WERI-Rb-1 (cell line): ENCODE data around the gene MICU1.

Experiments
- DNase-seq: peaks from one replicate; pipeline ENCODE4 v3.0.0-alpha.2; 2020
- H3K27ac ChIP-seq: fragments of 250-450 bp; sonication (Bioruptor Pico); 2 replicates; pipeline ENCODE4 v1.5.1; 2020; ENCODE audit warnings: mild to moderate bottlenecking, moderate library complexity
- H3K27me3 ChIP-seq: fragments of 250-450 bp; sonication (Bioruptor Pico); 2 replicates; pipeline ENCODE4 v1.5.1; 2021; ENCODE audit warnings: mild to moderate bottlenecking, low read depth, moderate library complexity; ENCODE audit not compliant: insufficient read depth, severe bottlenecking
- H3K36me3 ChIP-seq: fragments of 250-450 bp; sonication (Bioruptor Pico); 2 replicates; pipeline ENCODE4 v1.5.1; 2020; ENCODE audit warnings: mild to moderate bottlenecking, moderate library complexity
- H3K4me3 ChIP-seq: 2 replicates; pipeline ENCODE4 v1.5.1; 2011; ENCODE audit warnings: low read depth, mild to moderate bottlenecking, control low read depth, low read length
- H3K9me3 ChIP-seq: fragments of 250-450 bp; sonication (Bioruptor Pico); 2 replicates; pipeline ENCODE4 v1.5.1; 2021; ENCODE audit warnings: mild to moderate bottlenecking, moderate library complexity; ENCODE audit not compliant: severe bottlenecking
- TF ChIP-seq, protein P1 (sequence below): IDR thresholded peaks from 2 replicates; pipeline ENCODE4 v1.5.1; 2011; ENCODE audit warnings: low read depth, mild to moderate bottlenecking, control low read depth, inconsistent platforms, low read length

MICU1 gene

DNA sequence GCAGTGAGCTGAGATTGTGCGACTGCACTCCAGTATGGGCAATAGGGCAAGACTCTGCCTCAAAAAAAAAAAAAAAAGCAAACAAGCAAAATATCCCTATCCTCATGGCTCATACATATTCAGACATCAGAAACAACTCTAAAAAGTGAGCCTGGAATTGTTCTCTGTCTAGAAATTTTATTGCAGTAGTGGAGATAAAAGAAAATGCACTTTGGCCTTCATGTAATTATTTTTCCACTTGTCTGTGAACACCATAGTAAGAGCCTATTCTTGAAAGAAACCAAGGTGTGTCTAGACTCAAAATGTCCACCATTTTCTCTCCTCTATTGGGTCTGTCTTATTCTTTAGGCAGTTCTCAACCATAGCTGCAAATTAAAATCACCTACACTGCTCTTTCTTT, 35.6 kb upstream of the MICU1 start:
- Histone ChIP-seq H3K27me3 (no peaks in the 10 kb centered on the region), H3K27ac (no peak overlapping the region), H3K36me3 (no peaks in the 10 kb centered on the region), H3K9me3 (no peaks in the 10 kb centered on the region), H3K4me3 (no peak overlapping the region)
- TF ChIP-seq, protein P1, sequence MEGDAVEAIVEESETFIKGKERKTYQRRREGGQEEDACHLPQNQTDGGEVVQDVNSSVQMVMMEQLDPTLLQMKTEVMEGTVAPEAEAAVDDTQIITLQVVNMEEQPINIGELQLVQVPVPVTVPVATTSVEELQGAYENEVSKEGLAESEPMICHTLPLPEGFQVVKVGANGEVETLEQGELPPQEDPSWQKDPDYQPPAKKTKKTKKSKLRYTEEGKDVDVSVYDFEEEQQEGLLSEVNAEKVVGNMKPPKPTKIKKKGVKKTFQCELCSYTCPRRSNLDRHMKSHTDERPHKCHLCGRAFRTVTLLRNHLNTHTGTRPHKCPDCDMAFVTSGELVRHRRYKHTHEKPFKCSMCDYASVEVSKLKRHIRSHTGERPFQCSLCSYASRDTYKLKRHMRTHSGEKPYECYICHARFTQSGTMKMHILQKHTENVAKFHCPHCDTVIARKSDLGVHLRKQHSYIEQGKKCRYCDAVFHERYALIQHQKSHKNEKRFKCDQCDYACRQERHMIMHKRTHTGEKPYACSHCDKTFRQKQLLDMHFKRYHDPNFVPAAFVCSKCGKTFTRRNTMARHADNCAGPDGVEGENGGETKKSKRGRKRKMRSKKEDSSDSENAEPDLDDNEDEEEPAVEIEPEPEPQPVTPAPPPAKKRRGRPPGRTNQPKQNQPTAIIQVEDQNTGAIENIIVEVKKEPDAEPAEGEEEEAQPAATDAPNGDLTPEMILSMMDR: no peak
- DNase-seq: no peak

DNA sequence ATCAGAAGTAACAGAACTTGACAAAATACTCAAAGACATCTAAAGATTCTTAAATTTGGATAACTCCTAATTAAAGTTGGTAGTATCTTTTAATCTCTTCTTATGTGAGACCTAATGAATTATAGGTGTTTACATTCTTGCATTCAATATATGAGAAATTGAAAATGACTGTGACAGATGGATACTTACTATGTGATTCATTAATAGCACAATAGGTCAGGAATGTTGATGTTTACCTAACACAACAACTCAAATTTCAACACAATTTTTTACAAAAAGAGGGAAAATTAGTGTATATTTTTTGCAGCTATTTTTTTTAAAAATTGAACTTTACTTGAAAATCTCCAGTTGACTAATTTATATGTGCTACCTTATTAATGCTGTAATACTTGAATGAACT, 34.3 kb upstream of the MICU1 start:
- Histone ChIP-seq H3K27me3 (no peaks in the 10 kb centered on the region), H3K36me3 (no peaks in the 10 kb centered on the region), H3K9me3 (no peaks in the 10 kb centered on the region), H3K4me3 (no peak overlapping the region), H3K27ac (no peak overlapping the region)
- TF ChIP-seq, protein P1: no peak
- DNase-seq: no peak

DNA sequence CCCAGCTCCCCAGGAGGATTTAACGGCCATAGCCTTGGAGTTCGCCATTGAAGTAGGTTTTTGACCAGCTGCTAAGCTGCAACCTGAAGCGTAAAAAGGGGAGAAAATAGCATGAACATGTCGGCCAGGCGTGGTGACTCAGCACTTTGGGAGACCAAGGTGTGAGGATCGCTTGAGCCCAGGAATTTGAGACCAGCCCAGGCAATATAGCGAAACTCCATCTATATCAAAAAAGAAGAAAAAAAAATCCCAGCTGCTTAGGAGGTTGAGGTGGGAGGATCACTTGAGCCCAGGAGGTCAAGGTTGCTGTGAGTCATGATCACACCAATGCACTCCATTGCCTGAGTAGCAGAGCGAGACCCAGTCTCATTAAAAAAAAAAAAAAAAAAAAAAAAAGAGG, 33.8 kb upstream of the MICU1 start:
- no peak for DNase-seq
- H3K27me3 ChIP-seq: no peaks in the 10 kb centered on the region
- H3K9me3 ChIP-seq: no peaks in the 10 kb centered on the region
- TF ChIP-seq, protein P1: no peak
- H3K36me3 ChIP-seq: no peaks in the 10 kb centered on the region
- no peak overlapping the region for H3K27ac ChIP-seq
- H3K4me3 ChIP-seq: no peak overlapping the region

DNA sequence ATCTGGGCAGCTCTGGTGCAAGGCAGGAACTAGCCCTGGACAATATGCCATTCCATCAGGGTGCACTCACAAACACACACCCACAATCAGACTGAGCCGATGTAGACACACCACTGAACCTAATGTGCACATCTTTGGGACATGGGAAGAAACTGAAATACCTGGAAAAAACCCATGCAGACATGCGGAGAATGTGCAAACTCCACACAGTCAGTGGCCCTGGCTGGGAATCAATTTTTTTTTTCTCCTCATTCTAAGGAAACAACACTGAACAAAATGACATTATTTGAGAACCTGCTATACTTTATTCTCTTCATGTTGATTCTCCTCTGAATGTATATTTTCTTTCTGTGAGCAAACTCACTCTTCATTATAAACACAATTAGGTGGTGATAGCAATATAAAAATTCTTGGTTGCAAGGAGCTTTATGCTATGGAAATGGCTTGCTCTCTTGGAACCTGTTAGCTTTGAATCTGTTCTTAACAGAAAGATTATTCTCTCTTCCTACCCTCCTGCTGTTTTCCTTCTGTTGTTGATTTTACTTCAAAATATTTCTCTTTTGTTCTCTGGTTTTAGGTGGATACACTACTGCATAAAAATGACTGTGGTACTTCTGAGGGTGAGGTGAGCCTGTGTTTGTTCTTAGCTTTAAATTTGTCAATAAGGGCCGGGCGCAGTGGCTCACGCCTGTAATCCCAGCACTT, 33.0 kb upstream of the MICU1 start:
- TF ChIP-seq, protein P1: no peak
- H3K9me3 ChIP-seq: no peaks in the 10 kb centered on the region
- H3K27me3 ChIP-seq: no peaks in the 10 kb centered on the region
- no peaks in the 10 kb centered on the region for H3K36me3 ChIP-seq
- H3K4me3 ChIP-seq: no peak overlapping the region
- H3K27ac ChIP-seq: no peak overlapping the region
- DNase-seq: no peak

DNA sequence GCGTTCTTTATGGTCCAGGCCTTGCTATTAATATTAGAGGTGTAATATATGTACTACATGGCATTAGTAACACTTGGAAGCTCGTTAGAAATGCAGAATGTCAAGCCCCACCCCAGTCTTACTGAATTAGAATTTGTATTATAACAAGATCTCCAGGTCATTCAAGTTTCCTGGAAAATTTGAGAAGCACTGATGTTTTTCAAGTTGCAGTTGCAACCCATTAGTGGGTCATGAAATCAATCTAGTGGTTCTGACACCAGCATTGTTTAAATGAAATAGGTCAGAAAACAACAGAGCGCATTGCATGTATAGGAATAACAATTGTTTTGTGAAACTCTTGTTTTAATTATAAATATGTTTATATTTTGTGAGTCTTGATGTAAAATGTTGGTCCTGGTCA, 28.8 kb upstream of the MICU1 start:
- H3K27ac ChIP-seq: no peak overlapping the region
- DNase-seq: no peak
- H3K9me3 ChIP-seq: no peaks in the 10 kb centered on the region
- H3K36me3 ChIP-seq: no peaks in the 10 kb centered on the region
- no peak overlapping the region for H3K4me3 ChIP-seq
- H3K27me3 ChIP-seq: no peaks in the 10 kb centered on the region
- TF ChIP-seq, protein P1: no peak
